HG02938 (cell line): Measurements from ENCODE around the gene SLCO1B3.

Experiments
- ATAC-seq: cut with Tn5 transposase; IDR thresholded peaks from one replicate; pipeline ENCODE4 v1.9.1; 2021; ENCODE audit warnings: mild to moderate bottlenecking, moderate library complexity; ENCODE audit not compliant: unreplicated experiment

The SLCO1B3 gene

GRCh38 chr12:20883288-20883687 is 72.8 kb downstream of the SLCO1B3 start:
- no peak for ATAC-seq

GRCh38 chr12:20885116-20885515 is 74.6 kb downstream of the SLCO1B3 start:
- no peak for ATAC-seq

GRCh38 chr12:20885552-20885951 is 75.0 kb downstream of the SLCO1B3 start:
- ATAC-seq, result no peak

- ATAC-seq, result no peak
Observed at GRCh38 chr12:20917269-20917668, 106.8 kb downstream of the SLCO1B3 start.

- no peak for ATAC-seq
Observed at GRCh38 chr12:20917819-20918218, 107.3 kb downstream of the SLCO1B3 start.

GRCh38 chr12:20931894-20932293 is 121.4 kb downstream of the SLCO1B3 start:
- no peak for ATAC-seq

- ATAC-seq, result peak; percentile 60
Observed at GRCh38 chr12:20946732-20947131, 136.2 kb downstream of the SLCO1B3 start.

GRCh38 chr12:20950248-20950647 is 139.7 kb downstream of the SLCO1B3 start:
- ATAC-seq, result peak; percentile 81

- no peak for ATAC-seq
Observed at GRCh38 chr12:20963303-20963702, 152.8 kb downstream of the SLCO1B3 start.

GRCh38 chr12:20963762-20964161 is 153.3 kb downstream of the SLCO1B3 start:
- ATAC-seq, result no peak
